Measurements from ENCODE around the gene TNFRSF4. TPM values are rescaled to one million over a fixed set of nuclear protein-coding genes. Genes with fewer than 3 reads are reported as not detected.
A peak's percentile ranks its signal among the peaks of the same experiment; 100 is the strongest.
"Not testable (repeated sequence)": the region's sequence is repeated elsewhere in the genome, so short reads cannot be mapped to it uniquely, and the experiment has no call there.

The TNFRSF4 gene
- total and polyA plus RNA-seq, 5 donors from 2014 or later = 19.0 to 65.8 (median 33.9) TPM

DNA sequence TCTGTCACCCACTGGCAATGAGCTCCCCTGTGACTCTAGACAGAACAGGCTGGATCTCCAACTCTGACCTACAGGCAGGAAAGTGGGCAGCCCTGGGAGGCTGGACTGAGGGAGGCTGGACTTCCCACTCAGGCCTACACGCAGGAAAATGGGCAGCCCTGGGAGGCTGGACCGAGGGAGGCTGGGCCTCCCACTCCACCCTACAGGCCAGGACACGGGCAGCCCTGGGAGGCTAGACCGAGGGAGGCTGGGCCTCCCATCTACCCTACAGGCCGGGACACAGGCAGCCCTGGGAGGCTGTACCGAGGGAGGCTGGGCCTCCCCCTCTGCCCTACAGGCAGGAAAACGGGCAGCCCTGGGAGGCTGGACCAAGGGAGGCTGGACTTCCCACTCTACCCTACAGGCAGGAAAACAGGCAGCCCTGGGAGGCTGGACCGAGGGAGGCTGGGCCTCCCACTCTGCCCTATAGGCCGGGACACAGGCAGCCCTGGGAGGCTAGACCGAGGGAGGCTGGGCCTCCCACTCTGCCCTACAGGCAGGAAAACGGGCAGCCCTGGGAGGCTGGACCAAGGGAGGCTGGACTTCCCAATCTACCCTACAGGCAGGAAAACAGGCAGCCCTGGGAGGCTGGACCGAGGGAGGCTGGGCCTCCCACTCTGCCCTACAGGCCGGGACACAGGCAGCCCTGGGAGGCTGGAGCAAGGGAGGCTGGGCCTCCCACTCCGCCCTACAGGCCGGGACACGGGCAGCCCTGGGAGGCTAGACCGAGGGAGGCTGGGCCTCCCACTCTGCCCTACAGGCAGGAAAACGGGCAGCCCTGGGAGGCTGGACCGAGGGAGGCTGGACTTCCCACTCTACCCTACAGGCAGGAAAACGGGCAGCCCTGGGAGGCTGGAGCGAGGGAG lies 34.3 kb upstream of the TNFRSF4 start:
- H3K27me3 ChIP-seq (ENCODE audit: control insufficient read depth, insufficient read depth, low read length); DNase-seq; H3K9me3 Mint-ChIP-seq; H3K27ac ChIP-seq (ENCODE audit: insufficient read depth, low read length, poor library complexity, severe bottlenecking); H3K36me3 ChIP-seq (ENCODE audit: control insufficient read depth, insufficient read depth, low read length); ATAC-seq (ENCODE audit: low read depth in 2 of 2); H3K4me3 ChIP-seq (ENCODE audit: low read depth, low read length); H3K4me3 Mint-ChIP-seq; H3K36me3 Mint-ChIP-seq; H3K27me3 Mint-ChIP-seq; H3K9me3 ChIP-seq (ENCODE audit: control insufficient read depth in 2 of 2, low read length in 2 of 2): not testable (repeated sequence)
- Mint-ChIP-seq H3K4me1 (peaks cover 0 to 22% (median 6%) of the 10 kb centered on the region in 4 donors), H3K27ac (peak overlapping the region in 1 of 3 donors; percentile 5)
- peaks cover 19% of the 10 kb centered on the region for H3K4me1 ChIP-seq (ENCODE audit: control insufficient read depth, insufficient read depth, low read length, poor library complexity, severe bottlenecking)

DNA sequence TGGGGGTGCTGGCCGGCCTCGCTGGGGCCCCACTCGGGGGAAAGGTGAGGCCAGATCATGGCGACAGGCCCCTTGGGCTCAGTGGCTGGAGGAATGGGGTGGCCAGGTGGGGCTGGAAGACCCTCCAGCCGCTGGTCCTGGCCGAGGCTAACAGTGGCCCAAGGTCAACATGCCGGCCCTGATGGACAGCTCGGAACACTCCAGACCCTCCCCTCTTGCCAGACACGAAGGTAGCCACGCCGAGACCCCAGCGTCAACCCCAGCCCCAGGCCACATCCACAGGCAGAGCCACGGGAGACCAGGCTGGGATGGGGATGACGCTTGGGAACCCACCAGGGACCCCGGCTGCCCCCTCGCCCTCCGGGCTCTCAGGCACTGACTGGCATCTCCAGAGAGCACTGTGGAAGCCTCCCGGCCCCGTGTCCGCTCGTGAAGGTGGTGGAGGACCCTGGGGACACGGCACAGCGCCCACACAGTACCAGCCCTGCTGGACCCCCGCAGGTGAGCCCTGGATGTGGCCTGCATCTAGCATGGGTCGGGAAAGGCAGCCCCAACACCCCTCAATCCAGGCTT lies 33.5 kb upstream of the TNFRSF4 start:
- peaks cover 4% of the 10 kb centered on the region for H3K27me3 Mint-ChIP-seq

DNA sequence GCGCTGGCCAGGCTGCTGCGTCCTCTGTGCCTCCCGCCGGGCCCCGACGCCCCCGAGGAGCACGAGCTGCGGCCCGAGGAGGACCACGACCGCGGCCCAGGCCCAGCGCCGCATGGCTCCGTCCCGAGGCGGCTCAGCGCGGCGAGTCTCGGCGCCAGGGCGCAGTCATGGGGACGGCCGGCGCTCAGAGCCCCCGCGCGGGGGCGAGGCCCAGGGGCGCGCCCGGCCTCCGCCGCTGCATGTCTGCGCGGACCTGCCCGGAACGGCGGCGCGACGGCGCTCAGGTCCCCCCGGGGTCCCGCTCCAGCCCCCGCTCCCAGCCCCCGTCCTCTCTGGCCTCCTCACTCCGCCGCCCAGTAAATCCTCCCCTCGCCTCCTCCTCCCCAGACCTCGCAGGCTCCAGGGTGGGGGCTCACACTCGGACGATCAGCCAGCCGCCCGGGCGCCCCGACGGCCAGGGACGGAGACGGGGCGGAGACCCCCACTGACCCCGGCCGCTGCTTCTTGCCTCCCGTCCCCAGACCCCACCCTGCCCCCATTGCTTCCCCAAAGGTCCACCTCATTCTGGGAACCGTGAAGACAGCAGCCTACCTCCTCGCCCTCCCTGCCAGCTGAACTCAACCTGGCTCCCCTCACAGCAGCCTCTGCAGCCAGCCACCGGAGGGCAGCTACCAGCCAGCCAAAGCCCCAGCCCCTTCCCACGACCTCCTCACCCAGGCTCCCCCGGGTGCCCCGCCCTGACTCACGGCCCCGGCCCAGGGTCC lies 32.8 kb upstream of the TNFRSF4 start, which contains the start of gene C1QTNF12:
Gene C1QTNF12, minus strand, starts transcription at position 146 of the 764 bp plus-strand sequence. Its CDS starts 32 bp downstream, at position 114.
- DNase-seq (no peak), ATAC-seq (ENCODE audit: low read depth in 2 of 2) (no peak)
- Mint-ChIP-seq H3K4me3 (no peak within 1 kb of the TSS), H3K27ac (peak within 1 kb of the TSS in 1 of 3 donors; percentile 56), H3K27me3 (peaks cover 4% of the 10 kb centered on the region), H3K36me3 (no peaks in the 10 kb centered on the region), H3K4me1 (peaks cover 0 to 15% (median 6%) of the 10 kb centered on the region in 4 donors), H3K9me3 (no peaks in the 10 kb centered on the region)
- no peak within 1 kb of the TSS for H3K4me3 ChIP-seq (ENCODE audit: low read depth, low read length)
- H3K27ac ChIP-seq (ENCODE audit: insufficient read depth, low read length, poor library complexity, severe bottlenecking) = no peak within 1 kb of the TSS
- no peaks in the 10 kb centered on the region for H3K27me3 ChIP-seq (ENCODE audit: control insufficient read depth, insufficient read depth, low read length)
- no peaks in the 10 kb centered on the region for H3K9me3 ChIP-seq (ENCODE audit: control insufficient read depth in 2 of 2, low read length in 2 of 2)
- peaks cover 19% of the 10 kb centered on the region for H3K4me1 ChIP-seq (ENCODE audit: control insufficient read depth, insufficient read depth, low read length, poor library complexity, severe bottlenecking)
- H3K36me3 ChIP-seq (ENCODE audit: control insufficient read depth, insufficient read depth, low read length) = no peaks in the 10 kb centered on the region

More for the DNA sequence above, 33.5 kb upstream of the TNFRSF4 start:
- no peak overlapping the region for H3K27ac ChIP-seq (ENCODE audit: insufficient read depth, low read length, poor library complexity, severe bottlenecking)
- H3K27me3 ChIP-seq (ENCODE audit: control insufficient read depth, insufficient read depth, low read length) = no peaks in the 10 kb centered on the region
- no peaks in the 10 kb centered on the region for H3K36me3 ChIP-seq (ENCODE audit: control insufficient read depth, insufficient read depth, low read length)
- H3K4me1 ChIP-seq (ENCODE audit: control insufficient read depth, insufficient read depth, low read length, poor library complexity, severe bottlenecking) = peaks cover 19% of the 10 kb centered on the region
- Mint-ChIP-seq H3K36me3 (no peaks in the 10 kb centered on the region), H3K4me1 (peaks cover 0 to 17% (median 6%) of the 10 kb centered on the region in 4 donors), H3K4me3 (no peak overlapping the region), H3K9me3 (no peaks in the 10 kb centered on the region), H3K27ac (no peak overlapping the region)
- no peak overlapping the region for H3K4me3 ChIP-seq (ENCODE audit: low read depth, low read length)
- ATAC-seq (ENCODE audit: low read depth in 2 of 2) (no peak), DNase-seq (no peak)
- no peaks in the 10 kb centered on the region for H3K9me3 ChIP-seq (ENCODE audit: control insufficient read depth in 2 of 2, low read length in 2 of 2)

DNA sequence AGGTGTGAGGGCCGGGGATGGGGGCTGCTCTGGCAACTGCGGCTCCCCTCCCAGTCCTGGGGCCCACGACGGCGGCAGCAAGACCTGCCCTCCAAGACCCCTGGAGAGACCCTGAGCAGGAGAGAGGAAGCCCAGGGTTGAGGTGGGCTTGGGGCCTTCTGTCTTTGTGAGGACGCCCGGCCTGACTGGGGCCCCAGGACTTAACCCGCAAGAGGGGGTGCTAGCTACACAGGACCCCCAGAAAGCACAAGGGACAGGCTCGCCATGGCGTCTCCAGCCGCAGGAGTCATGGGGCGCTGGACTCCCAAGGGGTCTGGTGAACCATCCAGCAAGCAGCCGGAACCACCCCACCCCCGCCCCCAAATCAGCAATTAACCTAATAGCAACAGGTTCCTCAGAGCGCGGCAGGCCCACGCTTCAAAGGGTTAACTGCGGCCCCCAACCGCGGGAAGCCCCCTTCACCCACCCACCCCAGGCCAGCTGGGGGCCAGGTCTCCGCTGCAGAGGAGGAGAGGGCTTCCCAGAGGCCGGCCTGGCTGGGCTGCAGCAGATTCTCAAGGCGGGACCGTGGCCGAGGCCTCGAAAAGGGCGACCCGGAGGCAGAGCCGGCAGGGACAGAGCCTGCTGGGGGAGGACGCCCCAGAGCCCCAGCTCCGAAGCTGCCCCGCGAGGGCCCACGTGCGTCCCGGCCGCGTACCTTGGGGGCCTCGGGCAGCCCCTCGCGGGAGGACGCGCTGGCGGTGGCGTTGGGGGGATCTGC lies 32.0 kb upstream of the TNFRSF4 start:
- no peaks in the 10 kb centered on the region for H3K9me3 Mint-ChIP-seq
- no peak overlapping the region for H3K4me3 Mint-ChIP-seq

DNA sequence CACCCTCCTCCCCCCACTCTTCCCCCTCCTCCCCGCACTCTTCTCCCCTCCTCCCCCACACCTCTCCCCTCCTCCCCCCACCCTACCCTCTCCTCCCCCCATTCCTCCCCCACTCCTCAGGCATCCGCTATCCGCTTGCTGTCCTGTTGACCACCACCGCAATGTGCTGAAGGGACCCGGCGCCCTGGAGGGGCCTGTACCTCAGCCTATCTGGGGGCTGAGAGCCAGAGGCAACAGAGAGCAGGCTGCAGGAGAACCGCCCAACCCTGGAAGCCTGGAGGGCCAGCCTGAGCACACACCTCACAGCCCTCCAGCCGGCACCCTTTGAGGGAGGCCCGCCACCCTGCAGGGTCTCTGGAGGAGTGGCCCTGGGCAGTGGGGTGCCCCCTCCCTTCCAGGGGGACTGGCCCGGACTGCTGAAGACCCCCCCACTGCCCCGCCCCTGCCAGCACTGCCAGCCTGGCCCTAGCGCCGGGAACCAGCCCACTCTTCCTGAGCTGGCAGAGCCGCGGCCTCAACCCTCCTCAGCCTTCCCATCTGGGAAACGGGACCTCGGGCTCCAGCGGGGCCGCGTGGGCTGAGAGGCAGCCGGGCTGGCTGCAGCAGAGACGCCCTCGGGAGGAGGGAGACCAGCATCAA lies 31.3 kb upstream of the TNFRSF4 start:
- no peak overlapping the region for H3K27ac Mint-ChIP-seq
- Histone ChIP-seq H3K27ac (ENCODE audit: insufficient read depth, low read length, poor library complexity, severe bottlenecking) (no peak overlapping the region), H3K4me1 (ENCODE audit: control insufficient read depth, insufficient read depth, low read length, poor library complexity, severe bottlenecking) (peaks cover 7% of the 10 kb centered on the region), H3K27me3 (ENCODE audit: control insufficient read depth, insufficient read depth, low read length) (no peaks in the 10 kb centered on the region), H3K4me3 (ENCODE audit: low read depth, low read length) (no peak overlapping the region), H3K9me3 (ENCODE audit: control insufficient read depth in 2 of 2, low read length in 2 of 2) (no peaks in the 10 kb centered on the region), H3K36me3 (ENCODE audit: control insufficient read depth, insufficient read depth, low read length) (no peaks in the 10 kb centered on the region)
- no peaks in the 10 kb centered on the region for H3K9me3 Mint-ChIP-seq
- no peak for ATAC-seq (ENCODE audit: low read depth in 2 of 2)
- DNase-seq = no peak
- H3K36me3 Mint-ChIP-seq = no peaks in the 10 kb centered on the region
- H3K4me3 Mint-ChIP-seq = no peak overlapping the region
- peaks cover 4% of the 10 kb centered on the region for H3K27me3 Mint-ChIP-seq
- H3K4me1 Mint-ChIP-seq = peaks cover 0 to 7% (median 0%) of the 10 kb centered on the region in 4 donors

More for the DNA sequence above, 32.0 kb upstream of the TNFRSF4 start:
- H3K9me3 ChIP-seq (ENCODE audit: control insufficient read depth in 2 of 2, low read length in 2 of 2) = no peaks in the 10 kb centered on the region
- no peak overlapping the region for H3K27ac ChIP-seq (ENCODE audit: insufficient read depth, low read length, poor library complexity, severe bottlenecking)
- H3K27me3 Mint-ChIP-seq = peaks cover 4% of the 10 kb centered on the region
- H3K36me3 Mint-ChIP-seq = no peaks in the 10 kb centered on the region
- H3K27me3 ChIP-seq (ENCODE audit: control insufficient read depth, insufficient read depth, low read length) = no peaks in the 10 kb centered on the region
- H3K27ac Mint-ChIP-seq = no peak overlapping the region
- no peak overlapping the region for H3K4me3 ChIP-seq (ENCODE audit: low read depth, low read length)
- peaks cover 0 to 12% (median 4%) of the 10 kb centered on the region in 4 donors for H3K4me1 Mint-ChIP-seq
- DNase-seq (no peak), ATAC-seq (ENCODE audit: low read depth in 2 of 2) (no peak)
- H3K4me1 ChIP-seq (ENCODE audit: control insufficient read depth, insufficient read depth, low read length, poor library complexity, severe bottlenecking) = peaks cover 14% of the 10 kb centered on the region
- no peaks in the 10 kb centered on the region for H3K36me3 ChIP-seq (ENCODE audit: control insufficient read depth, insufficient read depth, low read length)

DNA sequence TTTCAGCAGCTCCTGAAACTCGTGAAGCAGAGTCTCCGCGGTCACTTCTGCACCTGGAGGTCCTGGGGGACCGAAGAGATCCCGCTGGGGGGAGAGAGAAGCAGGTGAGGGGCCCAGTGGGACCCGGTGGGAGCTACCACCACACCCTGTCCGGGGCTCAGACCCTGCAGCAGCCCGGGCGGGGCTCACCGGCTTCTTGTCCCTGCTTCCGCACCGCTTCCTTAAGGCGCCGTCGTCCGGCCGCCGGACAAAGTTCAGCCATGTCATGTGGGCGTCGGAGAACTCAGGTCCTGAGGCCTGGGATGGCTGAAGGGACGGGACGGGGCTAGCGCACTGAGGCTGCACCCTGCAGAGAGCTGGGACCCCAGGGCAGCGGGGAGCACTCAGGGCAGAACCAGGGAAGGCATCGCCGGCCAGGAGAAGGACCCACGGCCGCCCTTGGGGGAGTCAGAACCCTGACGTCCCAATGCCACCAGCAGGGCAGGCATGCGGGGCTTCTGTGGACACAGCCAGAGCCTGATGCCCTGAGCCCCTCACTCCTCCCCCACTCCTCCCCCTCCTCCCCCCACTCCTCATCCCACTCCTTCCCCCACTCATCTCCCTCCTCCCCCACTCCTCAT lies 30.3 kb upstream of the TNFRSF4 start:
- Mint-ChIP-seq H3K4me1 (no peaks in the 10 kb centered on the region), H3K9me3 (no peaks in the 10 kb centered on the region), H3K36me3 (no peaks in the 10 kb centered on the region), H3K4me3 (no peak overlapping the region), H3K27ac (no peak overlapping the region), H3K27me3 (peaks cover 4% of the 10 kb centered on the region)
- H3K27ac ChIP-seq (ENCODE audit: insufficient read depth, low read length, poor library complexity, severe bottlenecking) = no peak overlapping the region
- no peaks in the 10 kb centered on the region for H3K27me3 ChIP-seq (ENCODE audit: control insufficient read depth, insufficient read depth, low read length)
- no peaks in the 10 kb centered on the region for H3K9me3 ChIP-seq (ENCODE audit: control insufficient read depth in 2 of 2, low read length in 2 of 2)
- H3K36me3 ChIP-seq (ENCODE audit: control insufficient read depth, insufficient read depth, low read length) = no peaks in the 10 kb centered on the region
- ATAC-seq (ENCODE audit: low read depth in 2 of 2) = no peak
- H3K4me1 ChIP-seq (ENCODE audit: control insufficient read depth, insufficient read depth, low read length, poor library complexity, severe bottlenecking) = peaks cover 4% of the 10 kb centered on the region
- DNase-seq = no peak
- no peak overlapping the region for H3K4me3 ChIP-seq (ENCODE audit: low read depth, low read length)
